DND-41 (cell line): ENCODE measurements around the gene TRIM4.

Source experiments
- EZH2 ChIP-seq: IDR thresholded peaks from 3 replicates; pipeline ENCODE4 v1.6.1; 2012; ENCODE audit warnings: borderline replicate concordance, low read depth, mild to moderate bottlenecking, moderate library complexity, low read length, inconsistent platforms; ENCODE audit not compliant: severe bottlenecking
- TF ChIP-seq, protein P1 (sequence below): IDR thresholded peaks from 2 replicates; pipeline ENCODE4 v1.5.1; 2012; ENCODE audit warnings: borderline replicate concordance, low read length, moderate library complexity, mild to moderate bottlenecking; ENCODE audit not compliant: poor library complexity, severe bottlenecking; ENCODE audit errors: extremely low read depth

GRCh38 chr7:99926321-99926720 lies 7.0 kb upstream of the TRIM4 start:
- TF ChIP-seq, protein P1, sequence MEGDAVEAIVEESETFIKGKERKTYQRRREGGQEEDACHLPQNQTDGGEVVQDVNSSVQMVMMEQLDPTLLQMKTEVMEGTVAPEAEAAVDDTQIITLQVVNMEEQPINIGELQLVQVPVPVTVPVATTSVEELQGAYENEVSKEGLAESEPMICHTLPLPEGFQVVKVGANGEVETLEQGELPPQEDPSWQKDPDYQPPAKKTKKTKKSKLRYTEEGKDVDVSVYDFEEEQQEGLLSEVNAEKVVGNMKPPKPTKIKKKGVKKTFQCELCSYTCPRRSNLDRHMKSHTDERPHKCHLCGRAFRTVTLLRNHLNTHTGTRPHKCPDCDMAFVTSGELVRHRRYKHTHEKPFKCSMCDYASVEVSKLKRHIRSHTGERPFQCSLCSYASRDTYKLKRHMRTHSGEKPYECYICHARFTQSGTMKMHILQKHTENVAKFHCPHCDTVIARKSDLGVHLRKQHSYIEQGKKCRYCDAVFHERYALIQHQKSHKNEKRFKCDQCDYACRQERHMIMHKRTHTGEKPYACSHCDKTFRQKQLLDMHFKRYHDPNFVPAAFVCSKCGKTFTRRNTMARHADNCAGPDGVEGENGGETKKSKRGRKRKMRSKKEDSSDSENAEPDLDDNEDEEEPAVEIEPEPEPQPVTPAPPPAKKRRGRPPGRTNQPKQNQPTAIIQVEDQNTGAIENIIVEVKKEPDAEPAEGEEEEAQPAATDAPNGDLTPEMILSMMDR, result no peak
- TF ChIP-seq EZH2, result no peak
